HepG2 (cell line): Measurements from ENCODE around the gene SPECC1L. TPM values are rescaled to one million over a fixed set of nuclear protein-coding genes. Genes with fewer than 3 reads are reported as not detected.
"Not testable (repeated sequence)": the region's sequence is repeated elsewhere in the genome, so short reads cannot be mapped to it uniquely, and the experiment has no call there.

Source experiments
- ATAC-seq: fragments of 200-7000 bp; cut with Tn5 transposase; 3 replicates; pipeline ENCODE4 v1.9.1; 2020; ENCODE audit warnings: mild to moderate bottlenecking, moderate library complexity
- BruUV-seq: library from RNA; stranded (reverse); fragments of 400-500 nt; replicated peaks from 2 replicates; lab custom pipeline; 2021; lab: Mats Ljungman, UMichigan
- CTCF ChIA-PET: fragments of 300-600 bp; formaldehyde crosslinking; extraction: SDS; loops from one replicate; lab custom pipeline; 2021; ENCODE audit warnings: low total read pairs, inconsistent platforms, low intra/inter-chr PET ratio; lab: Yijun Ruan, JAX
- POLR2A ChIA-PET: fragments of 350-600 bp; sonication (Branson Sonifier 250); formaldehyde crosslinking; loops from one replicate; lab custom pipeline; 2020; ENCODE audit warnings: antibody characterized with exemption, inconsistent platforms; lab: Yijun Ruan, JAX
- DNase-seq: peaks from one replicate; pipeline ENCODE4 v3.0.0-alpha.2; 2015; ENCODE audit warnings: low spot score
- FAIRE-seq: peaks from 3 replicates; lab custom pipeline; 2011; peaks lifted over from hg19 to GRCh38; lab: Jason Lieb, UNC
- H2AFZ ChIP-seq: one replicate; pipeline ENCODE4 v1.6.1; 2011; ENCODE audit warnings: low read length, inconsistent platforms
- H3K27ac ChIP-seq: fragments of 300-600 bp; 3 replicates; pipeline ENCODE4 v1.8.0; 2011; ENCODE audit warnings: mixed run types, mild to moderate bottlenecking, mixed read lengths, low read length, inconsistent platforms; ENCODE audit not compliant: insufficient read depth; ENCODE audit errors: extremely low read length
- H3K27me3 ChIP-seq, 2 experiments: fragments of 200-600 bp in 1 of 2; 2 replicates in 1 of 2; 3 replicates in 1 of 2; pipeline versions ENCODE4 v1.6.0 to v1.8.0; 2011; ENCODE audit warnings: low read length in 2 of 2, mild to moderate bottlenecking in 2 of 2, moderate library complexity in 2 of 2, inconsistent platforms in 1 of 2; ENCODE audit not compliant: insufficient read depth in 2 of 2, control insufficient read depth in 1 of 2
- H3K36me3 ChIP-seq, 2 experiments: fragments of 200-600 bp in 1 of 2; replicated peaks in 1 of 2; 2 replicates in 1 of 2; 3 replicates in 1 of 2; pipeline versions ENCODE4 v1.5.1 to v1.8.0; 2011; ENCODE audit warnings: low read length in 2 of 2, inconsistent platforms in 1 of 2; ENCODE audit not compliant: insufficient read depth in 2 of 2, control insufficient read depth in 1 of 2
- H3K4me1 ChIP-seq: 2 replicates; pipeline ENCODE4 v1.5.1; 2012; ENCODE audit warnings: low read length, inconsistent platforms; ENCODE audit not compliant: insufficient read depth
- H3K4me2 ChIP-seq: 2 replicates; pipeline ENCODE4 v1.6.0; 2011; ENCODE audit warnings: low read depth, low read length, inconsistent platforms
- H3K4me3 ChIP-seq, 3 experiments: fragments of 200-600 bp in 1 of 3; sonication (generic), shearing (Covaris generic) in 1 of 3; replicated peaks in 1 of 3; 2 replicates each; pipeline ENCODE4 v1.5.1; 2011 to 2016; ENCODE audit warnings: low read length in 3 of 3, inconsistent platforms in 2 of 3, low read depth in 2 of 3, mild to moderate bottlenecking in 2 of 3, control low read depth in 1 of 3, mixed read lengths in 1 of 3; ENCODE audit not compliant: insufficient read depth in 1 of 3
- H3K79me2 ChIP-seq: one replicate; pipeline ENCODE4 v1.6.1; 2011; ENCODE audit warnings: low read length, inconsistent platforms; ENCODE audit not compliant: insufficient read depth
- H3K9ac ChIP-seq: 2 replicates; pipeline ENCODE4 v1.6.0; 2011; ENCODE audit warnings: mild to moderate bottlenecking, low read depth, low read length, inconsistent platforms; ENCODE audit not compliant: insufficient read depth
- H3K9me3 ChIP-seq: 2 replicates; pipeline ENCODE4 v1.5.1; 2012; ENCODE audit warnings: mild to moderate bottlenecking, low read length
- H4K20me1 ChIP-seq: 2 replicates; pipeline ENCODE4 v1.6.0; 2011; ENCODE audit warnings: inconsistent platforms, mild to moderate bottlenecking, low read length, moderate library complexity; ENCODE audit not compliant: insufficient read depth
- RAD51 ChIP-seq: fragments of 450-650 bp; IDR thresholded peaks from 2 replicates; pipeline ENCODE4 v1.6.1; 2016; ENCODE audit warnings: borderline replicate concordance
- ZFY ChIP-seq: sonication (generic); formaldehyde crosslinking; IDR thresholded peaks from 2 replicates; pipeline ENCODE4 v1.4.0; 2020; ENCODE audit warnings: missing genetic modification reagents
- ZNF143 ChIP-seq: sonication (generic); formaldehyde crosslinking; IDR thresholded peaks from 2 replicates; pipeline ENCODE4 v1.4.0; 2020; ENCODE audit warnings: missing genetic modification reagents
- WGBS: methylation state at CpG from one replicate; pipeline ENCODE4 v1.1.6; 2017; ENCODE audit warnings: low lambda C conversion rate; 5-methylcytosine and 5-hydroxymethylcytosine counted together
- in situ Hi-C: cut with HindIII; loops from 2 replicates; pipeline ENCODE4 v1.10.0; 2017; ENCODE audit warnings: low pct_unique_long_range_greater_than_20kb; ENCODE audit not compliant: extremely low pct_ligation_motif_present
- intact Hi-C: fragments of 100-400 bp; cut with micrococcal nuclease; formaldehyde crosslinking; loops from one replicate; pipeline ENCODE4 v1.10.0; 2022; ENCODE audit not compliant: unreplicated experiment
- polyA plus RNA-seq, 8 experiments: library from polyadenylated mRNA; depleted of rRNA in 3 of 8; stranded (reverse) in 7 of 8; unstranded in 1 of 8; fragments of >200 nt; fragmentation: Illumina TruSeq in 4 of 8; extraction: Trizol in 4 of 8; gene quantifications; 2 replicates each; pipeline versions ENCODE4 v1.2.1 to v1.2.3, GENCODE V29; 2011 to 2016; ENCODE audit warnings: low read depth in 4 of 8, missing spikeins in 1 of 8, mixed read lengths in 1 of 8; ENCODE audit not compliant: insufficient read depth in 1 of 8
- total RNA-seq, 5 experiments: library from RNA; depleted of rRNA; stranded (reverse); fragments of >200 nt; fragmentation: Illumina TruSeq; extraction: Trizol; gene quantifications; 2 replicates each; pipeline ENCODE4 v1.2.3, GENCODE V29; 2016; ENCODE audit warnings: low read depth in 1 of 5
- TF ChIP-seq, protein P1 (sequence below): sonication (generic); formaldehyde crosslinking; IDR thresholded peaks from 2 replicates; pipeline ENCODE4 v1.5.1; 2020; ENCODE audit warnings: mild to moderate bottlenecking, missing genetic modification reagents, moderate library complexity
- TF ChIP-seq, protein P2 (sequence below), 2 experiments: sonication (generic) in 1 of 2; formaldehyde crosslinking in 1 of 2; IDR thresholded peaks; 2 replicates each; pipeline versions ENCODE4 v1.5.1 to v1.6.1; 2011 to 2020; ENCODE audit warnings: borderline replicate concordance in 1 of 2, low read depth in 1 of 2, low read length in 1 of 2, mild to moderate bottlenecking in 1 of 2, missing genetic modification reagents in 1 of 2, moderate library complexity in 1 of 2

The SPECC1L gene
- total and polyA plus RNA-seq, 2 of the 13 experiments (the other 11 are each of a cell fraction or from before 2014, with no cell fraction given): 14.1 to 30.3 TPM

DNA sequence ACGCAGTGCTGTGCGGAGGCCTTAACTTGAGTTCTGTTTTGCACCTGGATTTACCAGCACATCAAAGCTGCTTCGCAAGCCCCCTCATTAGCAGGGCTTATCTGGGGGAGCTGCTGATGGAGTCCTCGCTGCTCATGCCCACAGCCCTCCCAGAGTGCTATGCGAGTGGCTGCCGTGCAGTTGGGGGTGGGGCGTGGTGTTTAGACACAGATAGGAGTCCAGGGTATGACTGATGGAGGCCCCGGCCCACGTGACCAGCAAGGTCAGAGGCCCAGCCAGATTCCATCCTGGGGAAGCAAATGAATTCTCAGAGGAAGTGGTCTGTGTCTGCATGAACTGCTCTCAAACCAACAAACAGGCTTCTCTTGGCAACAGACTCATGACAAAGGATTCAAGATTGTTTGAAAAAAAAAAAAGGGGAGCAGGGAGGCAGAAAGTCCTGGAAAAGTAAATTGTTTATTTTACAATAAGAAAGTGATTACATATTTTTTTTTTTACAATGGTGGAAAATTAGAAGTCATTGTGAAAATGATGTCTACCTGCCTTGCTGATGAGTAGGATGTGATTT lies 6.2 kb upstream of the SPECC1L start:
- H3K27me3 ChIP-seq, H3K9ac ChIP-seq: not testable (repeated sequence)
- TF ChIP-seq RAD51 (peak; percentile 37; the same call in 1 of the 2 replicates), ZFY (CRISPR knock-in tag) (peak; percentile 33; the same call in 1 of the 2 replicates), ZNF143 (CRISPR knock-in tag) (peak; percentile 62; the same call in 1 of the 2 replicates)
- TF ChIP-seq, protein P1, sequence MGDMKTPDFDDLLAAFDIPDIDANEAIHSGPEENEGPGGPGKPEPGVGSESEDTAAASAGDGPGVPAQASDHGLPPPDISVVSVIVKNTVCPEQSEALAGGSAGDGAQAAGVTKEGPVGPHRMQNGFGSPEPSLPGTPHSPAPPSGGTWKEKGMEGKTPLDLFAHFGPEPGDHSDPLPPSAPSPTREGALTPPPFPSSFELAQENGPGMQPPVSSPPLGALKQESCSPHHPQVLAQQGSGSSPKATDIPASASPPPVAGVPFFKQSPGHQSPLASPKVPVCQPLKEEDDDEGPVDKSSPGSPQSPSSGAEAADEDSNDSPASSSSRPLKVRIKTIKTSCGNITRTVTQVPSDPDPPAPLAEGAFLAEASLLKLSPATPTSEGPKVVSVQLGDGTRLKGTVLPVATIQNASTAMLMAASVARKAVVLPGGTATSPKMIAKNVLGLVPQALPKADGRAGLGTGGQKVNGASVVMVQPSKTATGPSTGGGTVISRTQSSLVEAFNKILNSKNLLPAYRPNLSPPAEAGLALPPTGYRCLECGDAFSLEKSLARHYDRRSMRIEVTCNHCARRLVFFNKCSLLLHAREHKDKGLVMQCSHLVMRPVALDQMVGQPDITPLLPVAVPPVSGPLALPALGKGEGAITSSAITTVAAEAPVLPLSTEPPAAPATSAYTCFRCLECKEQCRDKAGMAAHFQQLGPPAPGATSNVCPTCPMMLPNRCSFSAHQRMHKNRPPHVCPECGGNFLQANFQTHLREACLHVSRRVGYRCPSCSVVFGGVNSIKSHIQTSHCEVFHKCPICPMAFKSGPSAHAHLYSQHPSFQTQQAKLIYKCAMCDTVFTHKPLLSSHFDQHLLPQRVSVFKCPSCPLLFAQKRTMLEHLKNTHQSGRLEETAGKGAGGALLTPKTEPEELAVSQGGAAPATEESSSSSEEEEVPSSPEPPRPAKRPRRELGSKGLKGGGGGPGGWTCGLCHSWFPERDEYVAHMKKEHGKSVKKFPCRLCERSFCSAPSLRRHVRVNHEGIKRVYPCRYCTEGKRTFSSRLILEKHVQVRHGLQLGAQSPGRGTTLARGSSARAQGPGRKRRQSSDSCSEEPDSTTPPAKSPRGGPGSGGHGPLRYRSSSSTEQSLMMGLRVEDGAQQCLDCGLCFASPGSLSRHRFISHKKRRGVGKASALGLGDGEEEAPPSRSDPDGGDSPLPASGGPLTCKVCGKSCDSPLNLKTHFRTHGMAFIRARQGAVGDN: peak; percentile 48
- TF ChIP-seq, protein P2, sequence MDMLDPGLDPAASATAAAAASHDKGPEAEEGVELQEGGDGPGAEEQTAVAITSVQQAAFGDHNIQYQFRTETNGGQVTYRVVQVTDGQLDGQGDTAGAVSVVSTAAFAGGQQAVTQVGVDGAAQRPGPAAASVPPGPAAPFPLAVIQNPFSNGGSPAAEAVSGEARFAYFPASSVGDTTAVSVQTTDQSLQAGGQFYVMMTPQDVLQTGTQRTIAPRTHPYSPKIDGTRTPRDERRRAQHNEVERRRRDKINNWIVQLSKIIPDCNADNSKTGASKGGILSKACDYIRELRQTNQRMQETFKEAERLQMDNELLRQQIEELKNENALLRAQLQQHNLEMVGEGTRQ (IDR thresholded peaks at IDR 0.05; ENCODE audit: low read depth, low read length): not testable (repeated sequence)
- TF ChIP-seq, protein P2 (CRISPR knock-in tag; IDR thresholded peaks at IDR 0.05; ENCODE audit: borderline replicate concordance): peak; percentile 33; the same call in 1 of the 2 replicates
- TF ChIP-seq, all 625 proteins: peak for 5; not testable (repeated sequence) for 620
- DNase-seq, H3K36me3 ChIP-seq, H3K27ac ChIP-seq, POLR2A ChIA-PET, H3K4me3 ChIP-seq, CTCF ChIA-PET, H2AFZ ChIP-seq, H4K20me1 ChIP-seq, FAIRE-seq, intact Hi-C loops, ATAC-seq, BruUV-seq, H3K9me3 ChIP-seq, H3K79me2 ChIP-seq, in situ Hi-C loops: not testable (repeated sequence)
- Histone ChIP-seq H3K4me2 (peak overlapping the region; percentile 32; the same call in 1 of the 2 replicates), H3K4me1 (peaks cover 42% of the 10 kb centered on the region)
- WGBS: 33% methylated on average over 2 of the region's 9 CpGs
